Keratinocyte (primary cell): ENCODE measurements around the gene TIRAP. TPM values are rescaled to one million over a fixed set of nuclear protein-coding genes. Genes with fewer than 3 reads are reported as not detected.

Experiments used
- DNase-seq: peaks from one replicate; pipeline ENCODE4 v3.0.0-alpha.2; 2011; ENCODE audit warnings: low read depth, missing footprints, low spot score
- FAIRE-seq: peaks from 2 replicates; lab custom pipeline; 2011; peaks lifted over from hg19 to GRCh38; lab: Jason Lieb, UNC
- H2AFZ ChIP-seq: 2 replicates; pipeline ENCODE4 v1.6.0; 2012; ENCODE audit warnings: low read length, control low read depth, inconsistent platforms; ENCODE audit not compliant: control insufficient read depth
- H3K27ac ChIP-seq: 2 replicates; pipeline ENCODE4 v1.5.1; 2011; ENCODE audit warnings: low read length; ENCODE audit not compliant: control insufficient read depth, insufficient read depth
- H3K27me3 ChIP-seq: 3 replicates; pipeline ENCODE4 v1.6.0; 2011; ENCODE audit warnings: low read length; ENCODE audit not compliant: control insufficient read depth, insufficient read depth; ENCODE audit errors: extremely low read depth
- H3K36me3 ChIP-seq, 2 experiments: 2 replicates in 1 of 2; 3 replicates in 1 of 2; pipeline ENCODE4 v1.5.1; 2011; ENCODE audit warnings: low read length in 2 of 2, mild to moderate bottlenecking in 1 of 2; ENCODE audit not compliant: control insufficient read depth in 2 of 2, insufficient read depth in 2 of 2; ENCODE audit errors: extremely low read depth in 1 of 2
- H3K4me1 ChIP-seq: 3 replicates; pipeline ENCODE4 v1.5.1; 2011; ENCODE audit warnings: low read length; ENCODE audit not compliant: control insufficient read depth, insufficient read depth; ENCODE audit errors: extremely low read depth
- H3K4me2 ChIP-seq: 3 replicates; pipeline ENCODE4 v1.6.0; 2011; ENCODE audit warnings: low read depth, low read length; ENCODE audit not compliant: control insufficient read depth, insufficient read depth; ENCODE audit errors: extremely low read depth
- H3K4me3 ChIP-seq, 3 experiments: fragments of 200-600 bp in 1 of 3; sonication (generic) in 1 of 3; 2 replicates in 2 of 3; 3 replicates in 1 of 3; pipeline ENCODE4 v1.5.1; 2011 to 2016; ENCODE audit warnings: low read length in 3 of 3, mild to moderate bottlenecking in 3 of 3, control low read depth in 2 of 3, inconsistent platforms in 1 of 3, low read depth in 1 of 3, mixed read lengths in 1 of 3, mixed run types in 1 of 3, moderate library complexity in 1 of 3; ENCODE audit not compliant: control insufficient read depth in 2 of 3, insufficient read depth in 2 of 3; ENCODE audit errors: extremely low read depth in 1 of 3
- H3K79me2 ChIP-seq: 2 replicates; pipeline ENCODE4 v1.6.0; 2012; ENCODE audit warnings: low read length; ENCODE audit not compliant: control insufficient read depth, insufficient read depth
- H3K9ac ChIP-seq: 3 replicates; pipeline ENCODE4 v1.6.0; 2011; ENCODE audit warnings: low read length; ENCODE audit not compliant: control insufficient read depth, insufficient read depth; ENCODE audit errors: extremely low read depth
- H3K9me1 ChIP-seq: 3 replicates; pipeline ENCODE4 v1.6.0; 2011; ENCODE audit warnings: low read length; ENCODE audit not compliant: control insufficient read depth, insufficient read depth; ENCODE audit errors: extremely low read depth
- H3K9me3 ChIP-seq: 2 replicates; pipeline ENCODE4 v1.5.1; 2012; ENCODE audit warnings: low read depth, low read length; ENCODE audit not compliant: control insufficient read depth
- H4K20me1 ChIP-seq: 3 replicates; pipeline ENCODE4 v1.6.0; 2011; ENCODE audit warnings: low read length; ENCODE audit not compliant: control insufficient read depth, insufficient read depth; ENCODE audit errors: extremely low read depth
- EZH2 ChIP-seq: IDR thresholded peaks from one replicate; pipeline ENCODE4 v1.6.1; 2012; ENCODE audit warnings: inconsistent platforms, mild to moderate bottlenecking, low read length, moderate library complexity
- dilution Hi-C: fragments of 300-500 bp; cut with MboI; formaldehyde crosslinking; loops from one replicate; pipeline ENCODE4 v1.7.0; 2020; ENCODE audit warnings: low sequenced_read_pairs; ENCODE audit not compliant: extremely low pct_ligation_motif_present
- polyA plus RNA-seq, 5 experiments: library from polyadenylated mRNA; depleted of rRNA in 3 of 5; stranded (reverse) in 3 of 5; stranded (forward) in 1 of 5; unstranded in 1 of 5; fragments of >200 nt; gene quantifications; 1 replicate in 1 of 5; 2 replicates in 3 of 5; 3 replicates in 1 of 5; pipeline versions ENCODE4 v1.2.1 to v1.2.3, GENCODE V29; 2011 to 2012; ENCODE audit warnings: missing spikeins in 2 of 5, low read depth in 1 of 5, low replicate concordance in 1 of 5
- TF ChIP-seq, protein P1 (sequence below), 3 experiments: IDR thresholded peaks in 1 of 3; conservative IDR thresholded peaks in 1 of 3; optimal IDR thresholded peaks in 1 of 3; 2 replicates in 2 of 3; 3 replicates in 1 of 3; pipeline versions ENCODE3 to v1.5.1; 2011; ENCODE audit warnings: low read length in 3 of 3, mild to moderate bottlenecking in 3 of 3, moderate library complexity in 2 of 3, control low read depth in 1 of 3, inconsistent platforms in 1 of 3; ENCODE audit not compliant: insufficient read depth in 2 of 3; ENCODE audit errors: extremely low read depth in 1 of 3

The TIRAP gene
- polyA plus RNA-seq, 1 donor (not counting 4 experiments of a cell fraction or from before 2014, with no cell fraction given), result 3.2 TPM

DNA sequence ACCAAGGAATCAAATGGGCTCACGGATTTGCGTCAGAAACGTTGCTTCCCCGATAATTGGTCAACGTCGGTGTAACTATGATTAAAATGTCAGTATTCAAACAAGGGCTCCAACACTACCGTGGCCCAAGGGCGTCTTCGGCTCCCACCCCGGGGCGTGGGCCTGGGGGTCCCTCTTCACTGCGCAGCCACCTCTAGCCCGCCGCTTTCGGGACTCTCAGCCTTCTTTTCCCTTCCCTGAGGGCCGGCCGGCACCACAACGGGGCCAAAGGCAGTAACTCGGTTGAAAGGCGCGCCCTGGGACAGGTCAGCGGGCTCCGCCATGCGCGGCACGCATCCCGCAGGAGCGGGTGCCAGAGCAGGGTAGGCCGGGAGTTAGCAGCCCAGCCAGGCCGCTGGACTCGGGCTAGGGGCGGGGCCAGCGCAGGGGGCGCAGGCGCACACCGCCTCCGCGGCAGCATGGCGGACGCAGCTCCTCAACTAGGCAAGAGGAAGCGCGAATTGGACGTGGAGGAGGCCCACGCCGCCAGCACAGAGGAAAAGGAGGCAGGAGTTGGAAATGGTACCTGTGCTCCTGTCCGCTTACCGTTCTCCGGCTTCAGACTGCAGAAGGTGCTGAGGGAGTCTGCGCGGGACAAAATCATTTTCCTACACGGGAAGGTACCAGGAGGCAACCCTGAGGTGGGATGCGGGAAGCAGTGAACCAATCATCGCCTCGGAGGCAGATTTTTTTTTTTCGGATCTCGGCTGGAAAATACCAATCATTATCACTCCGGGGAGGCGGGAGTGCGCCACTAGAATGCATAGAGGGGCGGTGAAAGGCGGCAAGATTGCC lies 20.9 kb downstream of the TIRAP start, which contains the start of gene DCPS:
DCPS (plus strand) TSS at position 438 of the 834 bp plus-strand sequence; CDS start at position 459, 21 bp downstream.
- FAIRE-seq (peak; percentile 80), DNase-seq (no peak)
- no peaks in the 10 kb centered on the region for H3K9me1 ChIP-seq
- dilution Hi-C loops, result no loop called here
- peaks cover 22% of the 10 kb centered on the region for H3K4me1 ChIP-seq
- H3K79me2 ChIP-seq, result peaks cover 18% of the 10 kb centered on the region
- H4K20me1 ChIP-seq, result no peaks in the 10 kb centered on the region
- no peak for TF ChIP-seq EZH2
- TF ChIP-seq, protein P1, sequence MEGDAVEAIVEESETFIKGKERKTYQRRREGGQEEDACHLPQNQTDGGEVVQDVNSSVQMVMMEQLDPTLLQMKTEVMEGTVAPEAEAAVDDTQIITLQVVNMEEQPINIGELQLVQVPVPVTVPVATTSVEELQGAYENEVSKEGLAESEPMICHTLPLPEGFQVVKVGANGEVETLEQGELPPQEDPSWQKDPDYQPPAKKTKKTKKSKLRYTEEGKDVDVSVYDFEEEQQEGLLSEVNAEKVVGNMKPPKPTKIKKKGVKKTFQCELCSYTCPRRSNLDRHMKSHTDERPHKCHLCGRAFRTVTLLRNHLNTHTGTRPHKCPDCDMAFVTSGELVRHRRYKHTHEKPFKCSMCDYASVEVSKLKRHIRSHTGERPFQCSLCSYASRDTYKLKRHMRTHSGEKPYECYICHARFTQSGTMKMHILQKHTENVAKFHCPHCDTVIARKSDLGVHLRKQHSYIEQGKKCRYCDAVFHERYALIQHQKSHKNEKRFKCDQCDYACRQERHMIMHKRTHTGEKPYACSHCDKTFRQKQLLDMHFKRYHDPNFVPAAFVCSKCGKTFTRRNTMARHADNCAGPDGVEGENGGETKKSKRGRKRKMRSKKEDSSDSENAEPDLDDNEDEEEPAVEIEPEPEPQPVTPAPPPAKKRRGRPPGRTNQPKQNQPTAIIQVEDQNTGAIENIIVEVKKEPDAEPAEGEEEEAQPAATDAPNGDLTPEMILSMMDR (optimal IDR thresholded peaks at IDR 0.05 in 1 of 3, IDR thresholded peaks at IDR 0.05 in 1 of 3, conservative IDR thresholded peaks at IDR 0.05 in 1 of 3; ENCODE audit: extremely low read depth in 1 of 3, insufficient read depth in 2 of 3, low read length in 3 of 3), result no peak
- H3K9me3 ChIP-seq, result no peaks in the 10 kb centered on the region
- peak within 1 kb of the TSS; percentile 89 for H3K4me2 ChIP-seq
- peak within 1 kb of the TSS; percentile 81 to 85 (median 84) for H3K4me3 ChIP-seq
- no peaks in the 10 kb centered on the region for H3K36me3 ChIP-seq
- peak within 1 kb of the TSS; percentile 90 for H3K9ac ChIP-seq
- H2AFZ ChIP-seq, result peak within 1 kb of the TSS; percentile 99
- H3K27ac ChIP-seq, result peak within 1 kb of the TSS; percentile 85
- no peaks in the 10 kb centered on the region for H3K27me3 ChIP-seq

DNA sequence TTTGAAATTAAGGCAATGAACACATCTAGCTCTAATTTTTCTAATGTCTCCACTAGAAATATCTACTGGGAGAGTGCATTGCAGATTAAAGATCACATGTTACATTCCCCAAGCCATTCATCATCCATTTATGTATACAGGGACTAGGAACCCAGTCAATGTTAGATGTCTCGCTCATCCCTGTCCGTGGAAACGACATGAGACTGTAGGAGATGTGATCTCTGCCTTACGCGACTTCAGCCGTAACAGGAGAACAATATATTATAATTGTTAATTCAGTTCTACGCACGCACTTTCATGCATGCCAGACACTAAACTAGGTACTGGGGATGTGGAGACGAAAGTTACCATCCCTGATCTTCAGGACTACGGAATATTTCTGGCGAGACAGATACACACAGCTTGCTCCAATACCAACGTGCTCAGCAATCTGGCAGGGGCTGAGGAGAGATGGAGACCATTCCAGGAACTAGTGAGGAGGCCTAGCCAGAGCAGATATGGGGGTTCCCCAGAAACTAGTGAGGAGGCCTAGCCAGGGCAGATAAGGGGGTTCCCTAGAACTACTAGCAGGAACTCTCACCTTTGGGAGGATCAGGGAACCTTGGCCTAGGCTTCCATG lies 21.7 kb downstream of the TIRAP start:
- Histone ChIP-seq H3K27me3 (no peaks in the 10 kb centered on the region), H4K20me1 (no peaks in the 10 kb centered on the region), H3K9me3 (no peaks in the 10 kb centered on the region), H2AFZ (peak overlapping the region; percentile 99), H3K36me3 (no peaks in the 10 kb centered on the region), H3K4me3 (peak overlapping the region; percentile 81 to 85 (median 84)), H3K4me1 (peaks cover 22% of the 10 kb centered on the region), H3K79me2 (peaks cover 18% of the 10 kb centered on the region), H3K9me1 (no peaks in the 10 kb centered on the region), H3K4me2 (peak overlapping the region; percentile 89), H3K9ac (peak overlapping the region; percentile 90), H3K27ac (peak overlapping the region; percentile 85)
- TF ChIP-seq, protein P1 (optimal IDR thresholded peaks at IDR 0.05 in 1 of 3, IDR thresholded peaks at IDR 0.05 in 1 of 3, conservative IDR thresholded peaks at IDR 0.05 in 1 of 3; ENCODE audit: extremely low read depth in 1 of 3, insufficient read depth in 2 of 3, low read length in 3 of 3), result no peak
- TF ChIP-seq EZH2, result no peak
- dilution Hi-C loops, result no loop called here
- FAIRE-seq, result no peak
- no peak for DNase-seq
